CD14-positive monocyte (primary cell): ENCODE results near the gene DDX52. TPM values are rescaled to one million over a fixed set of nuclear protein-coding genes. Genes with fewer than 3 reads are reported as not detected.

Source experiments
- DNase-seq, 3 donors: peaks; one replicate each; pipeline ENCODE4 v3.0.0-alpha.2; 2011 to 2022
- H2AFZ ChIP-seq: 2 replicates; pipeline ENCODE4 v1.6.0; 2012; ENCODE audit warnings: mild to moderate bottlenecking, low read depth, low read length, inconsistent platforms; ENCODE audit not compliant: insufficient read depth, poor library complexity, severe bottlenecking
- H3K27ac ChIP-seq, 2 donors: 1 replicate in 1 of 2; 2 replicates in 1 of 2; pipeline ENCODE4 v1.5.1; 2012 to 2013; ENCODE audit warnings: low read length in 2 of 2, control low read depth in 1 of 2, inconsistent platforms in 1 of 2, low read depth in 1 of 2, mild to moderate bottlenecking in 1 of 2
- H3K27me3 ChIP-seq, 2 donors: one replicate each; pipeline versions ENCODE4 v1.6.0 to v1.6.1; 2011 to 2013; ENCODE audit warnings: low read length in 2 of 2; ENCODE audit not compliant: control insufficient read depth in 2 of 2, insufficient read depth in 2 of 2
- H3K36me3 ChIP-seq, 2 donors: replicated peaks in 1 of 2; 1 replicate in 1 of 2; 2 replicates in 1 of 2; pipeline versions ENCODE4 v1.5.1 to v1.6.1; 2012 to 2013; ENCODE audit warnings: low read length in 2 of 2, control low read depth in 1 of 2, inconsistent platforms in 1 of 2, mild to moderate bottlenecking in 1 of 2; ENCODE audit not compliant: insufficient read depth in 2 of 2, control insufficient read depth in 1 of 2
- H3K4me1 ChIP-seq, 2 donors: 1 replicate in 1 of 2; 2 replicates in 1 of 2; pipeline versions ENCODE4 v1.5.1 to v1.6.1; 2012 to 2013; ENCODE audit warnings: low read length in 2 of 2, control low read depth in 1 of 2, inconsistent platforms in 1 of 2, mild to moderate bottlenecking in 1 of 2, moderate library complexity in 1 of 2; ENCODE audit not compliant: insufficient read depth in 2 of 2, control insufficient read depth in 1 of 2
- H3K4me2 ChIP-seq: replicated peaks from 2 replicates; pipeline ENCODE3; 2012; ENCODE audit warnings: low read length, moderate library complexity, mild to moderate bottlenecking; ENCODE audit not compliant: poor library complexity, severe bottlenecking; ENCODE audit errors: extremely low read depth
- H3K4me3 ChIP-seq, 3 experiments: fragments of 200-600 bp in 1 of 3; sonication (generic) in 1 of 3; replicated peaks in 1 of 3; 1 replicate in 2 of 3; 2 replicates in 1 of 3; pipeline ENCODE4 v1.5.1; 2011 to 2013; ENCODE audit warnings: low read length in 3 of 3, mild to moderate bottlenecking in 3 of 3, control low read depth in 2 of 3, low read depth in 2 of 3, inconsistent platforms in 1 of 3, moderate library complexity in 1 of 3
- H3K79me2 ChIP-seq: 2 replicates; pipeline ENCODE4 v1.6.0; 2012; ENCODE audit warnings: mild to moderate bottlenecking, control low read depth, inconsistent platforms, low read length, moderate library complexity; ENCODE audit not compliant: insufficient read depth
- H3K9ac ChIP-seq: 2 replicates; pipeline ENCODE4 v1.6.0; 2017; ENCODE audit warnings: low read length, mild to moderate bottlenecking; ENCODE audit not compliant: insufficient read depth, poor library complexity, severe bottlenecking
- H3K9me3 ChIP-seq, 2 donors: replicated peaks in 1 of 2; 1 replicate in 1 of 2; 2 replicates in 1 of 2; pipeline versions ENCODE4 v1.5.1 to v1.6.1; 2012 to 2013; ENCODE audit warnings: low read length in 2 of 2, control low read depth in 1 of 2; ENCODE audit not compliant: control insufficient read depth in 1 of 2, insufficient read depth in 1 of 2
- H4K20me1 ChIP-seq: 2 replicates; pipeline ENCODE4 v1.6.0; 2012; ENCODE audit warnings: mild to moderate bottlenecking, low read length, control low read depth, moderate library complexity; ENCODE audit not compliant: insufficient read depth
- H3K27ac Mint-ChIP-seq, 7 donors: one replicate each; pipeline ENCODE4 v1.8.0; 2020; ENCODE audit warnings: mild to moderate bottlenecking in 7 of 7, mixed read lengths in 7 of 7, moderate library complexity in 6 of 7, inconsistent platforms in 2 of 7
- H3K27me3 Mint-ChIP-seq, 3 donors: one replicate each; pipeline ENCODE4 v1.8.0; 2021 to 2022; ENCODE audit warnings: low read depth in 3 of 3, mild to moderate bottlenecking in 3 of 3, mixed read lengths in 3 of 3, moderate library complexity in 3 of 3, inconsistent platforms in 1 of 3
- H3K36me3 Mint-ChIP-seq, 2 donors: one replicate each; pipeline ENCODE4 v1.8.0; 2020; ENCODE audit warnings: mixed read lengths in 2 of 2, inconsistent platforms in 1 of 2, mild to moderate bottlenecking in 1 of 2
- H3K4me1 Mint-ChIP-seq: one replicate; pipeline ENCODE4 v1.8.0; 2020; ENCODE audit warnings: mild to moderate bottlenecking, mixed read lengths
- H3K4me3 Mint-ChIP-seq, 2 donors: one replicate each; pipeline ENCODE4 v1.8.0; 2020; ENCODE audit warnings: mild to moderate bottlenecking in 2 of 2, mixed read lengths in 2 of 2, moderate library complexity in 1 of 2
- H3K9me3 Mint-ChIP-seq, 7 donors: one replicate each; pipeline ENCODE4 v1.8.0; 2020 to 2022; ENCODE audit warnings: mixed read lengths in 7 of 7, mild to moderate bottlenecking in 6 of 7, moderate library complexity in 6 of 7, inconsistent platforms in 2 of 7
- CTCF ChIP-seq: fragments of 200-600 bp; IDR thresholded peaks from one replicate; pipeline ENCODE4 v1.8.0; 2022; ENCODE audit warnings: antibody characterized with exemption, mild to moderate bottlenecking
- WGBS: methylation state at CpG from one replicate; pipeline ENCODE4 v1.1.5; 2013; ENCODE audit warnings: missing lambda C conversion rate; ENCODE audit not compliant: insufficient coverage; 5-methylcytosine and 5-hydroxymethylcytosine counted together
- intact Hi-C, 2 donors: fragments of 100-400 bp; cut with micrococcal nuclease; formaldehyde crosslinking; loops; one replicate each; pipeline versions ENCODE4 v1.15.0 to v1.15.1; 2023
- polyA plus RNA-seq, 3 donors: library from polyadenylated mRNA; depleted of rRNA in 1 of 3; unstranded in 2 of 3; stranded (reverse) in 1 of 3; fragments of 300-500 nt in 2 of 3; fragments of >200 nt in 1 of 3; fragmentation: Illumina TruSeq in 2 of 3; gene quantifications; 1 replicate in 2 of 3; 2 replicates in 1 of 3; pipeline ENCODE4 v1.2.3, GENCODE V29; 2012 to 2021

DDX52 gene
- polyA plus RNA-seq, 3 donors: 6.4 to 11.3 (median 8.8) TPM

DNA sequence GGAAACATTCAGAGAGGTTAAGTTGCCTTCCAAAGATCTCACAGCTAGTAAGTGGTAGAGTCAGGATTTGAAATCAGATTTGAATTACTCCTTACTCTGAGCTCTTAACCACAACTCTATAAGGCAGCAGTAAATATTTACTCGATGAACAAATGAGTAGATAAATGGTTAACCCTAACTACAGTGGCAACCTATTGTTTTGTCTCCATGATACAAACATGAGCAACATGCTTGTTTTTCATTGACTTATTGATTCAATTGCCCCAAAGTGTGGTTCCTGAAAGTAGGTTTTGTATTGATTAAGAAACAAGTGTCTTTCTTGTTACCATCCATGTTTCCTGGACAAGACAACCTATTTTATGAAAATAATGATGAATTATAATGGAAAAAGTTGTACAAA is 34.8 kb upstream of the DDX52 start:
- no peak overlapping the region for H2AFZ ChIP-seq
- H3K27ac ChIP-seq: no peak overlapping the region
- no peak for DNase-seq
- no peak overlapping the region for H3K27ac Mint-ChIP-seq
- intact Hi-C loops: no loop called here
- TF ChIP-seq CTCF: no peak
- no peaks in the 10 kb centered on the region for H3K9me3 ChIP-seq
- peaks cover 0 to 4% of the 10 kb centered on the region in 2 donors for H3K27me3 ChIP-seq
- H3K9ac ChIP-seq: no peak overlapping the region
- no CpG with 5 or more reads among the region's 1 CpG for WGBS
- H3K4me1 ChIP-seq: no peaks in the 10 kb centered on the region
- H3K4me3 Mint-ChIP-seq: no peak overlapping the region
- no peaks in the 10 kb centered on the region for H3K4me1 Mint-ChIP-seq
- H3K4me2 ChIP-seq: no peak overlapping the region
- no peaks in the 10 kb centered on the region for H3K36me3 Mint-ChIP-seq
- no peaks in the 10 kb centered on the region for H4K20me1 ChIP-seq
- H3K9me3 Mint-ChIP-seq: peaks cover 2 to 8% (median 4%) of the 10 kb centered on the region in 7 donors
- peaks cover 0 to 5% (median 4%) of the 10 kb centered on the region in 3 donors for H3K27me3 Mint-ChIP-seq
- H3K4me3 ChIP-seq: no peak overlapping the region
- H3K36me3 ChIP-seq: no peaks in the 10 kb centered on the region
- H3K79me2 ChIP-seq: no peaks in the 10 kb centered on the region

- DNase-seq: no peak
- Histone ChIP-seq H3K4me2 (no peak overlapping the region), H3K27me3 (peaks cover 0 to 4% of the 10 kb centered on the region in 2 donors), H3K4me1 (no peaks in the 10 kb centered on the region), H3K36me3 (no peaks in the 10 kb centered on the region), H4K20me1 (no peaks in the 10 kb centered on the region), H3K79me2 (no peaks in the 10 kb centered on the region), H3K4me3 (no peak overlapping the region), H3K9me3 (no peaks in the 10 kb centered on the region), H3K9ac (no peak overlapping the region), H3K27ac (no peak overlapping the region), H2AFZ (no peak overlapping the region)
- no peak for TF ChIP-seq CTCF
- Mint-ChIP-seq H3K4me3 (no peak overlapping the region), H3K9me3 (peaks cover under 1 to 7% (median 4%) of the 10 kb centered on the region in 7 donors), H3K27me3 (peaks cover 0 to 5% (median 4%) of the 10 kb centered on the region in 3 donors), H3K36me3 (no peaks in the 10 kb centered on the region), H3K27ac (no peak overlapping the region), H3K4me1 (no peaks in the 10 kb centered on the region)
- intact Hi-C loops: no loop called here
- WGBS: 80% methylated on average over 1 of the region's 1 CpG
These were observed 33.8 kb upstream of the DDX52 start for GRCh38 chr17:37677021-37677420.
